ENCODE results near the gene INMT.

The INMT gene

DNA sequence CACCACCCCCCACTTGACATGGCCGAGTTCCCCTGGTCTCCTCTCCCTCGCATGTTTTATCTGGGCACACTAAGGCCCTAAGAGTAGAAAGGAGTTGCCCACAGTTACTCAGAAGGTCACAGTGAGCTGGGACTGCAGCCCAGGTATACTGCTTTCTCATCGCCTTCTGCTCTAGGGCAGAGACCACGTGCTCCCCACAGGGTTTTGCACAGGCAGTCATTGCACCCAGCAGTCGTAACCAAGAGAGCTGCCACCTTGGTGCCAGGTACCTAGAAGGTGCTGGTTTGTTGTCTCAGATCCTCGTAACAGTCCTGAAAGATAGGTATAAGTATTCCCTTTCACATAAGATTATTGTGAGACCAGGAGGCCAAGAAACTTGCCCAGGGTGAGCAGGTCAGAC is 21.0 kb downstream of the INMT start:
- TF ChIP-seq ZNF184 (tag by site-specific recombination; IDR thresholded peaks at IDR 0.05): no peak
- TF ChIP-seq ZBTB8A (tag by site-specific recombination; IDR thresholded peaks at IDR 0.05): no peak
- no peak for TF ChIP-seq SALL2 (tag by site-specific recombination; IDR thresholded peaks at IDR 0.05; ENCODE audit: borderline replicate concordance)
- no peak for TF ChIP-seq ZXDB (tag by site-specific recombination; IDR thresholded peaks at IDR 0.05)
- TF ChIP-seq ZNF10 (tag by site-specific recombination; IDR thresholded peaks at IDR 0.05): no peak
- ChIA-PET CTCF (interaction anchor here (0.9 to 3.0 kb wide), 2 partner anchors 33 to 166 kb away, joined by 3 to 10 read pairs; no protein-coding TSS in a partner anchor), POLR2A (no interaction called here)
- Histone ChIP-seq H3K4me1 (ENCODE audit: control insufficient read depth, insufficient read depth, low read length) (0 out of 2 replicates have a peak, but pooled peaks cover 2% of the 10 kb centered on the region), H3K27ac (ENCODE audit: extremely low read depth, low read depth, low read length) (no peak overlapping the region), H3K4me3 (ENCODE audit: low read depth, low read length) (no peak overlapping the region), H3K36me3 (ENCODE audit: control insufficient read depth in 2 of 2, insufficient read depth in 1 of 2, low read length in 2 of 2) (no peaks in the 10 kb centered on the region), H3K9me3 (ENCODE audit: control insufficient read depth, insufficient read depth, low read depth, low read length) (no peaks in the 10 kb centered on the region)

DNA sequence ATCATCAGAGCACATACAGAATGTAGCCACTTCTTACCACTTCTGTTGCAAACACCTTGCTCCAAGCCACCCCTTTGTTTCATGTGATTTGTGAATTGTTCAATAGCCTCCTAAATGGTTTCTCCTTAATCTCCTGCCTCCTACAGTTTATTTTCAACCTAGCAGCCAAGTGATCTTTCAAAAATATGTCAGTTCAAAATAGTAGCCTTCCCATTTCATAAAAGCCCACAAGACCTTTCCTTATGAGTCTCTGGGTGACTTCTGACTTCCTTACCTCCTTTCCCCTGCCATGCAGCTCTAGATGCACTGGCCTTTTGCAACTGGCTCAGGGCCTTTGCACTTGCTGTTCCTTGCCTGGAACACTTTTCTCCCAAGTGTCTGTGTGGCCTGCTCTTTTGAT is 24.1 kb downstream of the INMT start:
- CTCF ChIA-PET: interaction anchor here (0.7 kb wide), 1 partner anchor 615 kb away, joined by 3 read pairs; no protein-coding TSS in a partner anchor
- H3K9me3 ChIP-seq (ENCODE audit: control insufficient read depth, insufficient read depth, low read depth, low read length): no peaks in the 10 kb centered on the region
- no peak overlapping the region for H3K4me3 ChIP-seq (ENCODE audit: low read depth, low read length)
- 0 out of 2 replicates have a peak, but pooled peaks cover 2% of the 10 kb centered on the region for H3K4me1 ChIP-seq (ENCODE audit: control insufficient read depth, insufficient read depth, low read length)
- H3K27ac ChIP-seq (ENCODE audit: extremely low read depth, low read depth, low read length): no peak overlapping the region
- no peak for TF ChIP-seq ZNF624 (tag by site-specific recombination; IDR thresholded peaks at IDR 0.05)
- no peak for TF ChIP-seq KLF8 (tag by site-specific recombination; IDR thresholded peaks at IDR 0.05)
- no peak for TF ChIP-seq ZFP37 (tag by site-specific recombination; IDR thresholded peaks at IDR 0.05)
- TF ChIP-seq ZNF544 (tag by site-specific recombination; IDR thresholded peaks at IDR 0.05): no peak
- TF ChIP-seq ZNF623 (tag by site-specific recombination; IDR thresholded peaks at IDR 0.05): peak; percentile 44; the same call in 1 of the 2 replicates
- no peak for TF ChIP-seq ZNF223 (tag by site-specific recombination; IDR thresholded peaks at IDR 0.05)
- no peak for TF ChIP-seq ZNF561 (tag by site-specific recombination; IDR thresholded peaks at IDR 0.05; ENCODE audit: borderline replicate concordance)
- TF ChIP-seq, protein P1, sequence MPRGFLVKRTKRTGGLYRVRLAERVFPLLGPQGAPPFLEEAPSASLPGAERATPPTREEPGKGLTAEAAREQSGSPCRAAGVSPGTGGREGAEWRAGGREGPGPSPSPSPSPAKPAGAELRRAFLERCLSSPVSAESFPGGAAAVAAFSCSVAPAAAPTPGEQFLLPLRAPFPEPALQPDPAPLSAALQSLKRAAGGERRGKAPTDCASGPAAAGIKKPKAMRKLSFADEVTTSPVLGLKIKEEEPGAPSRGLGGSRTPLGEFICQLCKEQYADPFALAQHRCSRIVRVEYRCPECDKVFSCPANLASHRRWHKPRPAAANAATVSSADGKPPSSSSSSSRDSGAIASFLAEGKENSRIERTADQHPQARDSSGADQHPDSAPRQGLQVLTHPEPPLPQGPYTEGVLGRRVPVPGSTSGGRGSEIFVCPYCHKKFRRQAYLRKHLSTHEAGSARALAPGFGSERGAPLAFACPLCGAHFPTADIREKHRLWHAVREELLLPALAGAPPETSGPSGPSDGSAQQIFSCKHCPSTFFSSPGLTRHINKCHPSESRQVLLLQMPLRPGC (tag by site-specific recombination; IDR thresholded peaks at IDR 0.05): no peak
- POLR2A ChIA-PET: no interaction called here
- H3K36me3 ChIP-seq (ENCODE audit: control insufficient read depth in 2 of 2, insufficient read depth in 1 of 2, low read length in 2 of 2): peaks cover 0 to 14% of the 10 kb centered on the region in 2 experiments; a peak in 1 of 3 replicates

DNA sequence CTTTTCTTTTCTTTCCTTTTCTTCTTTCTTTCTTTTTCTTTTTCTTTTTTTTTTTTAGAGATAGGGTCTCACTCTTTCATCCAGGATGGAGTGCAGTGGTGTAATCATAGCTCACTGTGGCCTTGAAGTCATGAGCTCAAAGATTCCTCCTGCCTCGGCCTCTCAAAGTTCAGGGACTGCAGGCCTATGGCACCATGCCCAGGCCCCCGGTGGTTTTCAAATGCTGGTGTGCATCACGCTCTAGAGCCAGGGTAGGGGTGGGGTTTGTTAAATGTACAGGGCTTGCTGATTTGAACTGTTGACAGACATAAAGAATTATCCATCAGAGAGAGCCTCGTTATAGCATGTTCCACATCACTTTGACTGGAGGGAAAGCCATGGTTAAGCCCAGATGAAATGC is 25.0 kb downstream of the INMT start:
- Histone ChIP-seq H3K27ac (ENCODE audit: extremely low read depth, low read depth, low read length) (no peak overlapping the region), H3K4me1 (ENCODE audit: control insufficient read depth, insufficient read depth, low read length) (0 out of 2 replicates have a peak, but pooled peaks cover 2% of the 10 kb centered on the region), H3K36me3 (ENCODE audit: control insufficient read depth in 2 of 2, insufficient read depth in 1 of 2, low read length in 2 of 2) (peaks cover 2 to 16% of the 10 kb centered on the region in 2 experiments), H3K4me3 (ENCODE audit: low read depth, low read length) (no peak overlapping the region), H3K9me3 (ENCODE audit: control insufficient read depth, insufficient read depth, low read depth, low read length) (no peaks in the 10 kb centered on the region)
- TF ChIP-seq, protein P2, sequence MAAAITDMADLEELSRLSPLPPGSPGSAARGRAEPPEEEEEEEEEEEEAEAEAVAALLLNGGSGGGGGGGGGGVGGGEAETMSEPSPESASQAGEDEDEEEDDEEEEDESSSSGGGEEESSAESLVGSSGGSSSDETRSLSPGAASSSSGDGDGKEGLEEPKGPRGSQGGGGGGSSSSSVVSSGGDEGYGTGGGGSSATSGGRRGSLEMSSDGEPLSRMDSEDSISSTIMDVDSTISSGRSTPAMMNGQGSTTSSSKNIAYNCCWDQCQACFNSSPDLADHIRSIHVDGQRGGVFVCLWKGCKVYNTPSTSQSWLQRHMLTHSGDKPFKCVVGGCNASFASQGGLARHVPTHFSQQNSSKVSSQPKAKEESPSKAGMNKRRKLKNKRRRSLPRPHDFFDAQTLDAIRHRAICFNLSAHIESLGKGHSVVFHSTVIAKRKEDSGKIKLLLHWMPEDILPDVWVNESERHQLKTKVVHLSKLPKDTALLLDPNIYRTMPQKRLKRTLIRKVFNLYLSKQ (tag by site-specific recombination; IDR thresholded peaks at IDR 0.05; ENCODE audit: borderline replicate concordance): no peak
- no peak for TF ChIP-seq ZNF654 (tag by site-specific recombination; IDR thresholded peaks at IDR 0.05; ENCODE audit: low read depth)
- no peak for TF ChIP-seq ZNF521 (tag by site-specific recombination; IDR thresholded peaks at IDR 0.05)
- TF ChIP-seq GLI2 (tag by site-specific recombination; IDR thresholded peaks at IDR 0.05; ENCODE audit: borderline replicate concordance, low read depth): no peak
- no peak for TF ChIP-seq ZNF776 (tag by site-specific recombination; IDR thresholded peaks at IDR 0.05; ENCODE audit: borderline replicate concordance)
- no peak for TF ChIP-seq KLF10 (tag by site-specific recombination; IDR thresholded peaks at IDR 0.05)
- TF ChIP-seq ZNF169 (tag by site-specific recombination; IDR thresholded peaks at IDR 0.05): no peak
- TF ChIP-seq, protein P3, sequence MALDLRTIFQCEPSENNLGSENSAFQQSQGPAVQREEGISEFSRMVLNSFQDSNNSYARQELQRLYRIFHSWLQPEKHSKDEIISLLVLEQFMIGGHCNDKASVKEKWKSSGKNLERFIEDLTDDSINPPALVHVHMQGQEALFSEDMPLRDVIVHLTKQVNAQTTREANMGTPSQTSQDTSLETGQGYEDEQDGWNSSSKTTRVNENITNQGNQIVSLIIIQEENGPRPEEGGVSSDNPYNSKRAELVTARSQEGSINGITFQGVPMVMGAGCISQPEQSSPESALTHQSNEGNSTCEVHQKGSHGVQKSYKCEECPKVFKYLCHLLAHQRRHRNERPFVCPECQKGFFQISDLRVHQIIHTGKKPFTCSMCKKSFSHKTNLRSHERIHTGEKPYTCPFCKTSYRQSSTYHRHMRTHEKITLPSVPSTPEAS (tag by site-specific recombination; IDR thresholded peaks at IDR 0.05): no peak
- TF ChIP-seq TCF7L2 (IDR thresholded peaks at IDR 0.05; ENCODE audit: borderline replicate concordance, low read depth, low read length): no peak
- no peak for TF ChIP-seq HOXC10 (CRISPR knock-in tag; IDR thresholded peaks at IDR 0.05)
- no peak for TF ChIP-seq REPIN1 (tag by site-specific recombination; IDR thresholded peaks at IDR 0.05; ENCODE audit: low read depth)
- TF ChIP-seq ZNF2 (tag by site-specific recombination; IDR thresholded peaks at IDR 0.05): no peak
- CTCF ChIA-PET: interaction anchor here (0.6 kb wide), 1 partner anchor 19 kb away, joined by 3 read pairs; no protein-coding TSS in a partner anchor
- POLR2A ChIA-PET: no interaction called here

All from HEK293 (cell line).